HAP-1 (cell line): ENCODE data around the gene MUS81.
"Not testable (repeated sequence)": the region's sequence is repeated elsewhere in the genome, so short reads cannot be mapped to it uniquely, and the experiment has no call there.

ENCODE experiments used
- DNase-seq, 2 experiments: peaks; one replicate each; pipeline ENCODE4 v3.0.0-alpha.2; 2016 to 2020; ENCODE audit warnings: low spot score in 2 of 2
- H3K27me3 ChIP-seq: fragments of 250-450 bp; sonication (Bioruptor Pico); 2 replicates; pipeline ENCODE4 v1.5.1; 2020; ENCODE audit warnings: low read depth, mild to moderate bottlenecking, moderate library complexity
- H3K36me3 ChIP-seq: fragments of 250-450 bp; sonication (Bioruptor Pico); replicated peaks from 2 replicates; pipeline ENCODE4 v1.5.1; 2020; ENCODE audit warnings: mild to moderate bottlenecking
- H3K4me1 ChIP-seq: fragments of 250-450 bp; sonication (Bioruptor Pico); 2 replicates; pipeline ENCODE4 v1.5.1; 2020; ENCODE audit warnings: mild to moderate bottlenecking
- H3K4me3 ChIP-seq: fragments of 250-450 bp; sonication (Bioruptor Pico); 2 replicates; pipeline ENCODE4 v1.5.1; 2020; ENCODE audit warnings: mild to moderate bottlenecking, moderate library complexity
- H3K9me3 ChIP-seq: fragments of 250-450 bp; sonication (Bioruptor Pico); 2 replicates; pipeline ENCODE4 v1.5.1; 2020; ENCODE audit warnings: mild to moderate bottlenecking, moderate library complexity
- in situ Hi-C: fragments of 300-500 bp; cut with MboI; formaldehyde crosslinking; loops from 3 replicates; pipeline ENCODE4 v1.14.3; 2020; ENCODE audit warnings: low sequenced_read_pairs, inconsistent platforms, mixed read lengths

MUS81 gene

GRCh38 chr11:65829459-65829858 lies 30.8 kb upstream of the MUS81 start:
- H3K27me3 ChIP-seq = peaks cover 9% of the 10 kb centered on the region
- no peak for DNase-seq
- H3K4me3 ChIP-seq = no peak overlapping the region
- no peaks in the 10 kb centered on the region for H3K36me3 ChIP-seq
- in situ Hi-C loops = no loop called here
- peaks cover 3% of the 10 kb centered on the region; the same call in 1 of the 2 replicates for H3K9me3 ChIP-seq
- peaks cover 8% of the 10 kb centered on the region for H3K4me1 ChIP-seq

- in situ Hi-C loops = not testable (repeated sequence)
These were observed 28.0 kb upstream of the MUS81 start for GRCh38 chr11:65832231-65832630.

GRCh38 chr11:65833297-65834030 lies 26.8 kb upstream of the MUS81 start, which contains the start of gene SNX32:
TSS of gene SNX32 (plus strand) at chr11:65833963. CDS start at chr11:65834066, 103 bp downstream.
- peak; percentile 89 to 97 for DNase-seq
- no peaks in the 10 kb centered on the region for H3K36me3 ChIP-seq
- peaks cover 12% of the 10 kb centered on the region for H3K4me1 ChIP-seq
- in situ Hi-C loops = no loop called here
- peaks cover 9% of the 10 kb centered on the region for H3K27me3 ChIP-seq
- peak within 1 kb of the TSS; percentile 42 for H3K4me3 ChIP-seq
- H3K9me3 ChIP-seq = peaks cover 3% of the 10 kb centered on the region; the same call in 1 of the 2 replicates

More at GRCh38 chr11:65832231-65832630, 28.0 kb upstream of the MUS81 start:
- not testable (repeated sequence) for H3K9me3 ChIP-seq, DNase-seq, H3K4me3 ChIP-seq, H3K27me3 ChIP-seq, H3K36me3 ChIP-seq
- H3K4me1 ChIP-seq = peaks cover 12% of the 10 kb centered on the region

GRCh38 chr11:65834202-65834601 lies 26.0 kb upstream of the MUS81 start:
- Histone ChIP-seq H3K4me3 (peak overlapping the region; percentile 42), H3K4me1 (peaks cover 12% of the 10 kb centered on the region), H3K9me3 (peaks cover 3% of the 10 kb centered on the region; the same call in 1 of the 2 replicates), H3K36me3 (no peaks in the 10 kb centered on the region), H3K27me3 (peaks cover 9% of the 10 kb centered on the region)
- in situ Hi-C loops = no loop called here
- DNase-seq = no peak

GRCh38 chr11:65842144-65842543 lies 18.1 kb upstream of the MUS81 start:
- no peaks in the 10 kb centered on the region; the same call in 1 of the 2 replicates for H3K9me3 ChIP-seq
- DNase-seq = no peak
- no peaks in the 10 kb centered on the region for H3K36me3 ChIP-seq
- no peaks in the 10 kb centered on the region for H3K4me1 ChIP-seq
- no peaks in the 10 kb centered on the region for H3K27me3 ChIP-seq
- in situ Hi-C loops = no loop called here
- no peak overlapping the region for H3K4me3 ChIP-seq

- H3K9me3 ChIP-seq = no peaks in the 10 kb centered on the region; the same call in 1 of the 2 replicates
- H3K4me3 ChIP-seq = no peak overlapping the region
- no peaks in the 10 kb centered on the region for H3K36me3 ChIP-seq
- in situ Hi-C loops = no loop called here
- H3K4me1 ChIP-seq = no peaks in the 10 kb centered on the region
- no peak for DNase-seq
- no peaks in the 10 kb centered on the region for H3K27me3 ChIP-seq
These were observed 16.4 kb upstream of the MUS81 start for GRCh38 chr11:65843811-65844210.

- Histone ChIP-seq H3K9me3 (no peaks in the 10 kb centered on the region; the same call in 1 of the 2 replicates), H3K4me1 (no peaks in the 10 kb centered on the region), H3K36me3 (no peaks in the 10 kb centered on the region), H3K27me3 (no peaks in the 10 kb centered on the region), H3K4me3 (no peak overlapping the region)
- in situ Hi-C loops = no loop called here
- no peak for DNase-seq
These were observed 15.9 kb upstream of the MUS81 start for GRCh38 chr11:65844231-65844872.

GRCh38 chr11:65847746-65848145 lies 12.5 kb upstream of the MUS81 start:
- H3K27me3 ChIP-seq = no peaks in the 10 kb centered on the region
- H3K9me3 ChIP-seq = peaks cover 8% of the 10 kb centered on the region
- peaks cover 13% of the 10 kb centered on the region for H3K36me3 ChIP-seq
- H3K4me3 ChIP-seq = no peak overlapping the region
- in situ Hi-C loops = no loop called here
- H3K4me1 ChIP-seq = no peaks in the 10 kb centered on the region
- no peak for DNase-seq

- DNase-seq, H3K4me1 ChIP-seq, in situ Hi-C loops, H3K27me3 ChIP-seq, H3K9me3 ChIP-seq, H3K4me3 ChIP-seq: not testable (repeated sequence)
- peaks cover 21% of the 10 kb centered on the region for H3K36me3 ChIP-seq
These were observed 11.5 kb upstream of the MUS81 start for GRCh38 chr11:65848693-65849092.

- DNase-seq = no peak
- Histone ChIP-seq H3K4me3 (no peak overlapping the region), H3K36me3 (peaks cover 28% of the 10 kb centered on the region), H3K4me1 (no peaks in the 10 kb centered on the region), H3K27me3 (no peaks in the 10 kb centered on the region), H3K9me3 (peaks cover 8% of the 10 kb centered on the region)
- in situ Hi-C loops = no loop called here
These were observed 10.9 kb upstream of the MUS81 start for GRCh38 chr11:65849366-65849765.

- H3K4me3 ChIP-seq = no peak overlapping the region
- no peak for DNase-seq
- no peaks in the 10 kb centered on the region for H3K4me1 ChIP-seq
- H3K36me3 ChIP-seq = peaks cover 32% of the 10 kb centered on the region
- peaks cover 8% of the 10 kb centered on the region for H3K9me3 ChIP-seq
- H3K27me3 ChIP-seq = no peaks in the 10 kb centered on the region
- in situ Hi-C loops = no loop called here
These were observed 10.4 kb upstream of the MUS81 start for GRCh38 chr11:65849771-65850216.

- H3K36me3 ChIP-seq = peaks cover 39% of the 10 kb centered on the region
- H3K4me1 ChIP-seq = no peaks in the 10 kb centered on the region
- H3K4me3 ChIP-seq = no peak overlapping the region
- in situ Hi-C loops = no loop called here
- H3K9me3 ChIP-seq = peaks cover 8% of the 10 kb centered on the region
- H3K27me3 ChIP-seq = no peaks in the 10 kb centered on the region
- DNase-seq = no peak
These were observed 9.8 kb upstream of the MUS81 start for GRCh38 chr11:65850217-65851082.

GRCh38 chr11:65851083-65851579 lies 9.1 kb upstream of the MUS81 start:
- Histone ChIP-seq H3K9me3 (peaks cover 8% of the 10 kb centered on the region), H3K4me1 (no peaks in the 10 kb centered on the region; the same call in 1 of the 2 replicates), H3K4me3 (no peak overlapping the region), H3K27me3 (no peaks in the 10 kb centered on the region), H3K36me3 (peaks cover 46% of the 10 kb centered on the region)
- in situ Hi-C loops = no loop called here
- DNase-seq = peak in 1 of 2 experiments; percentile 60
